Fibroblast of the aortic adventitia (primary cell): Measurements from ENCODE around the gene NIPA2. TPM values are rescaled to one million over a fixed set of nuclear protein-coding genes. Genes with fewer than 3 reads are reported as not detected.
"Not testable (repeated sequence)": the region's sequence is repeated elsewhere in the genome, so short reads cannot be mapped to it uniquely, and the experiment has no call there.

Source experiments
- DNase-seq: peaks from one replicate; pipeline ENCODE4 v3.0.0-alpha.2; 2010; ENCODE audit warnings: low read depth
- H3K4me3 ChIP-seq: 2 replicates; pipeline ENCODE4 v1.5.1; 2011; ENCODE audit warnings: low read depth, mild to moderate bottlenecking, control low read depth, low read length, moderate library complexity
- total RNA-seq: library from RNA; depleted of rRNA; stranded (reverse); fragments of >200 nt; gene quantifications from 2 replicates; pipeline ENCODE4 v1.2.3, GENCODE V29; 2012; ENCODE audit warnings: low replicate concordance
- TF ChIP-seq, protein P1 (sequence below): IDR thresholded peaks from 2 replicates; pipeline ENCODE4 v1.5.1; 2011; ENCODE audit warnings: mild to moderate bottlenecking, low read length, control low read depth, inconsistent platforms; ENCODE audit not compliant: insufficient read depth

The NIPA2 gene
- total RNA-seq, 1 donor, result 75.3 TPM

DNA sequence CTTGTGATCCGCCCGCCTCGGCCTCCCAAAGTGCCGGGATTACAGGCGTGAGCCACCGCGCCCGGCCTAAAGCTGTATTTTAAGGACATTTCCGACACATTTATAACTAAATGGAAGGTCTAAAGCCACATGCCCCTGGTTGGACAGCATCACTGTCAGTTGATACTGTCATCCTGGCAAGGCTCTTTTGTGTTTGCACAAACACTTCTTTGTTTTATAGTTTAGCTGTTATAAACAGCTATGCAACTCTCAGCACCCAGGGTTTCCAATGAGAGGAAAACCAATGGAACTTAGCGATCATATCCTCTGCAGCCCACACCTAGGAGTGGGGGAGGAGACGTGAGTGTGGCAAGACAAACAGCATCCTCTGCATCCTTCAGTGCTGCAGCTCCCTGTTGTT is 32.3 kb upstream of the NIPA2 start:
- no peak overlapping the region for H3K4me3 ChIP-seq
- no peak for DNase-seq
- TF ChIP-seq, protein P1, sequence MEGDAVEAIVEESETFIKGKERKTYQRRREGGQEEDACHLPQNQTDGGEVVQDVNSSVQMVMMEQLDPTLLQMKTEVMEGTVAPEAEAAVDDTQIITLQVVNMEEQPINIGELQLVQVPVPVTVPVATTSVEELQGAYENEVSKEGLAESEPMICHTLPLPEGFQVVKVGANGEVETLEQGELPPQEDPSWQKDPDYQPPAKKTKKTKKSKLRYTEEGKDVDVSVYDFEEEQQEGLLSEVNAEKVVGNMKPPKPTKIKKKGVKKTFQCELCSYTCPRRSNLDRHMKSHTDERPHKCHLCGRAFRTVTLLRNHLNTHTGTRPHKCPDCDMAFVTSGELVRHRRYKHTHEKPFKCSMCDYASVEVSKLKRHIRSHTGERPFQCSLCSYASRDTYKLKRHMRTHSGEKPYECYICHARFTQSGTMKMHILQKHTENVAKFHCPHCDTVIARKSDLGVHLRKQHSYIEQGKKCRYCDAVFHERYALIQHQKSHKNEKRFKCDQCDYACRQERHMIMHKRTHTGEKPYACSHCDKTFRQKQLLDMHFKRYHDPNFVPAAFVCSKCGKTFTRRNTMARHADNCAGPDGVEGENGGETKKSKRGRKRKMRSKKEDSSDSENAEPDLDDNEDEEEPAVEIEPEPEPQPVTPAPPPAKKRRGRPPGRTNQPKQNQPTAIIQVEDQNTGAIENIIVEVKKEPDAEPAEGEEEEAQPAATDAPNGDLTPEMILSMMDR, result no peak

DNA sequence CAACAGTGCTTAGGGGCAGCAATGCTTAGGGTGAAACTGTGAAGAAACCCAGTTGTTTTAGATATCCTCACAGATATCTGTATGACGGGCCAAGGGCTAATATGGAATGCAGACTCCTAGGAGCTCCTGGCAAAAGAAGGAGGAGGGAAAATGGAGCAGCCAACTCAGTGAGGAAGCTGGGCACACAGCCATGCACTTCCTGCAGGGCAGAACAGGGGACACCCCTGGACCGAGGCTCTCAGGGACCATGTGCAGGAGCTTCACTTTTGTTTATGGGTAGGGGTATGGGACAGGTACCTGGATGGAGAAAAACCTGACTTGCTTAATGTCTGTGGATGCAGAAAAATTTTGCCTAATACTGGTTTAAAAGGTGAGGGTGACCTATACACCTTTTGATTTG is 31.8 kb upstream of the NIPA2 start:
- TF ChIP-seq, protein P1, result no peak
- no peak overlapping the region for H3K4me3 ChIP-seq
- DNase-seq, result peak; percentile 5

DNA sequence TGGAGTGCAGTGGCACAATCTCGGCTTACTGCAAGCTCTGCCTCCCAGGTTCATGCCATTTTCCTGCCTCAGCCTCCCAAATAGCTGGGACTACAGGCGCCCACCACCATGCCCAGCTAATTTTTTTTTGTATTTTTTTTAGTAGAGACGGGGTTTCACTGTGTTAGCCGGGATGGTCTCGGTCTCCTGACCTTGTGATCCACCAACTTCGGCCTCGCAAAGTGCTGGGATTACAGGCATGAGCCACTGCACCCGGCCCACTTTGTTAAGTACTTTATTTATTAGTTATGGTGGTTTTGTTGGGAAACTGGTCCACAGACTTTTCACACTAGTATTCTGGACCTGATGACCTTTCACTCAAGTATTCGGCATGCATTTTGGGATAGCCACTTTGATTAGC is 30.6 kb upstream of the NIPA2 start:
- not testable (repeated sequence) for DNase-seq, H3K4me3 ChIP-seq

DNA sequence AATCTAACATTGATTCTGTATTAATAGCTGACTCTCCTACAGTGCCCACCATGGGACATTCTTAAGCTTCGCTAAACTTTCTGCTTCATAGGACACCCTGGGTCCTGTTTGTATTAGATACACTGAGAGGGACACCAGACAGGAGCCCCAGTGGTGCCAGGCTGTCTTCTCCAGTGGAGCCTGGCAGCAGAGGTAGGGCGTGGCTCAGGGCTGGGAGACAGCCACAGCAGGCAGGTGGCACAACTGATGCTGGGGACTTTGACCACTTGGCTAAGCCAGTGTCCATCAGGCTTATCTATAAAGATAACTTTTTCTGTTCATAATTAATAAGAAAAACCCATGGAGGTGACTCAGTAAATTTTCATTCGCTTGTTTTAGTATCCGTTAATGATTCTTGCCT is 30.2 kb upstream of the NIPA2 start:
- H3K4me3 ChIP-seq, result no peak overlapping the region
- no peak for DNase-seq
- TF ChIP-seq, protein P1, result no peak

DNA sequence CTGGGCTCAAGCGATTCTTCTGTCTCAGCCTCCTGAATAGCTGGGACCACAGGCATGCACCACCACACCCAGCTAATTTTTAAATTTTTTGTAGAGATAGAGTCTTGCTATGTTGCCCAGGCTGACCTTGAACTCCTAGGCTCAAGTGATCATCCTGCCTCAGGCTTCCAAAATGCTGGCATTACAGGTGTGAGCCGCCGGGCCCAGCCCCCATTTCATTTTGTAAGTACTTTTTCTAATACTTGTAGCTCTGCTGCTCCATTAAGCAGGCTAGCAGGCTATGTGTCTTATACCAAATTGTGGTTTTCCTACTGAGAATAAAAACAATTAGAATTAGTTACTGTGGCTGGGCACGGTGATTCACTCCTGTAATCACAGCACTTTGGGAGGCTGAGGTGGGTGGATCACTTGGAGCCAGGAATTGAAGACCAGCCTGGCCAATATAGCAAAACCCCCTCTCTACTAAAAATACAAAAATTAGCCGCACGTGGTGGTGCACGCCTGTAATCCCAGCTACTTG is 29.6 kb upstream of the NIPA2 start:
- H3K4me3 ChIP-seq, result no peak overlapping the region
- TF ChIP-seq, protein P1, result no peak
- DNase-seq, result no peak

DNA sequence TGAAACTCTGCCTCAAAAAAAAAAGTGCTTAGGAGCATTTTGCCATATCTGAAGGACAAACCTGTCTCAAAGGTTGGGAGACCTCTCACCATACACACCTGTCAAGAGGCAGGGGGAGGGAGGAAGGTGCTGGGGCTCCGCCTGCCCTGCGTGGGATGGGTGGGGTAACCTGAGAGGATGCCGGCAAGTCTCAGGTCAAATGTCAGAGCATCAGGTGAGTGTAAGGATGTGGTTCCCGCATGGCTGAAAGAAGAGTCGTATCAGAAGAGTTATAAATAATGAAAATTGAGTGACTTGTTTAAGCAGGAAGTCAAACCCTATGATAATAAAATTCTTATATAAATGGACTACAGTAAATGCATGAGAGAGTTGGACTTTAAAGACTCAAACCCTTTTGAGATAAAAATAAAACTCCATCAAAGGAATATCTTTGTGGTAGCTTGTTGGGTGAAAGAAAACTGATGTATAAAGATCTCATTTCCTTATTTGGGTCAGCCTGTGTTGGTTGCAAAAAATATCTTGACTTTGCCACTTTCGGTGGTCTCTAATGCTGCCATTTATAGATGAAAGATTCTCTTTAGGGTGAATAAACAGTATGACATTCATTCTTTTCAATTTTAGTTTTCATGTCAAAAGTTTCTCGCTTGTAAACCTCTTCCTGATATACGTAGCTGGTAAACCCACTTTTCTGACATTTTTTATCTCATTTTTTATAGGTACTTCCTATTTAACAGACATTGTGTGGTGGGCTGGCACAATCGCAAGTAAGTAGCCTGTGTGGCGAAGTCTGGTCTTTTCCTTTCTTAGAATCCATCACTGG is 28.2 kb upstream of the NIPA2 start:
- TF ChIP-seq, protein P1, result no peak
- H3K4me3 ChIP-seq, result no peak overlapping the region
- no peak for DNase-seq

DNA sequence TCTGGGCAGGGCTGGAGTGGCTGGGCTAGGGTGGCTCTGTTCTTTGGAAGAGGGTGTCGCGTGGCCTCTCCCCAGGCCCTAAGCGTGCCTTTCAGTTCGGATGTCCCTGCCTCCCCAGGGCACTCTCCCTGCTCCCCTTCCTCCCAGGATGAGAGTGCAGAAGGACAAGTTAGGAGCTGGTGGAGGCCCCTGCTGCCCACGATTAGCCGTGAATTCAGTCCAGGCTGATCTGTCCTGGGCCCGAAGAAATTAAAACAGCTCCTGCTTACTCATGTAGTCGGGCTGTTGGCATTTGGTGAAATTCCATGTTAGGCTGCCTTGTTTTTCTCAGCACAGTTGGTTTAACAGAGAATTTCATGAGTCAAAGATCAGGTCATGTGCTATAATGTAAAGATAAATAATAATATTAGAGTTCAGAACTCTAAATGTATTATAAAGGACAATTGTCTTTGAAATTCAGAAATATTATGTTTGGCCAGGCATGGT is 27.6 kb upstream of the NIPA2 start:
- no peak overlapping the region for H3K4me3 ChIP-seq
- TF ChIP-seq, protein P1, result no peak
- no peak for DNase-seq
